Spleen (tissue), 11 donors: ENCODE measurements around the gene FAAH2. TPM values are rescaled to one million over a fixed set of nuclear protein-coding genes. Genes with fewer than 3 reads are reported as not detected.

Experiments
- DNase-seq: peaks from one replicate; pipeline ENCODE4 v3.0.0-alpha.2; 2020
- H3K27ac ChIP-seq, 8 donors: fragments of 200-600 bp; sonication (generic) in 7 of 8; 1 replicate in 4 of 8; 2 replicates in 4 of 8; pipeline versions ENCODE4 v1.5.0 to v1.8.0; 2016 to 2021; ENCODE audit warnings: inconsistent platforms in 4 of 8, mild to moderate bottlenecking in 4 of 8, moderate library complexity in 1 of 8
- H3K27me3 ChIP-seq, 7 donors: fragments of 200-600 bp; sonication (generic) in 6 of 7; replicated peaks in 1 of 7; 1 replicate in 4 of 7; 2 replicates in 3 of 7; pipeline versions ENCODE4 v1.5.0 to v1.8.0; 2016 to 2021; ENCODE audit warnings: inconsistent platforms in 3 of 7, mild to moderate bottlenecking in 1 of 7
- H3K36me3 ChIP-seq, 6 donors: fragments of 200-600 bp; sonication (generic) in 5 of 6; 1 replicate in 4 of 6; 2 replicates in 2 of 6; pipeline versions ENCODE4 v1.5.0 to v1.8.0; 2016 to 2021; ENCODE audit warnings: inconsistent platforms in 2 of 6
- H3K4me1 ChIP-seq, 6 donors: fragments of 200-600 bp; sonication (generic) in 5 of 6; 1 replicate in 3 of 6; 2 replicates in 3 of 6; pipeline versions ENCODE4 v1.5.0 to v1.8.0; 2016 to 2021; ENCODE audit warnings: inconsistent platforms in 3 of 6
- H3K4me3 ChIP-seq, 8 donors: fragments of 200-600 bp; sonication (generic) in 7 of 8; 1 replicate in 4 of 8; 2 replicates in 4 of 8; pipeline versions ENCODE4 v1.5.0 to v1.8.0; 2016 to 2021; ENCODE audit warnings: inconsistent platforms in 4 of 8, mild to moderate bottlenecking in 4 of 8, moderate library complexity in 2 of 8
- H3K9me3 ChIP-seq, 8 donors: fragments of 200-600 bp; sonication (generic) in 7 of 8; 1 replicate in 4 of 8; 2 replicates in 4 of 8; pipeline versions ENCODE4 v1.5.0 to v1.8.0; 2016 to 2021; ENCODE audit warnings: inconsistent platforms in 4 of 8
- POLR2A ChIP-seq, 3 donors: fragments of 450-650 bp; IDR thresholded peaks; one replicate each; pipeline ENCODE4 v1.5.1; 2017; ENCODE audit warnings: antibody characterized with exemption in 3 of 3, mild to moderate bottlenecking in 1 of 3
- POLR2AphosphoS5 ChIP-seq, 3 donors: sonication (generic); formaldehyde crosslinking; IDR thresholded peaks; one replicate each; pipeline ENCODE4 v1.5.1; 2017; ENCODE audit warnings: antibody characterized with exemption in 3 of 3
- WGBS, 5 donors: extraction: QIAGEN DNeasy Blood & Tissue Kit in 3 of 5; methylation state at CpG; one replicate each; pipeline versions ENCODE4 v1.1.5 to v1.1.7; 2013 to 2018; 5-methylcytosine and 5-hydroxymethylcytosine counted together
- intact Hi-C: fragments of 100-400 bp; cut with DNase I; formaldehyde crosslinking; loops from one replicate; pipeline ENCODE4 v1.15.0; 2023; ENCODE audit warnings: low total_unique reads
- polyA plus RNA-seq, 3 donors: library from polyadenylated mRNA; stranded (reverse); fragments of 200-250 nt; gene quantifications; one replicate each; pipeline ENCODE4 v1.2.1, GENCODE V29; 2013
- total RNA-seq, 7 donors: library from RNA; depleted of rRNA in 3 of 7; stranded (reverse); fragments of >200 nt in 3 of 7; fragmentation: NEBNext Ultra II Directional in 4 of 7; extraction: Animal tissue kit (Norgen Biotek cat#: 25700) in 4 of 7; gene quantifications; one replicate each; pipeline versions ENCODE4 v1.1.0 to v1.2.1, GENCODE V29; 2016 to 2021
- TF ChIP-seq, protein P1 (sequence below), 11 experiments: fragments of 200-600 bp in 7 of 11; fragments of 450-650 bp in 4 of 11; sonication (generic) in 4 of 11; IDR thresholded peaks in 8 of 11; conservative IDR thresholded peaks in 3 of 11; 1 replicate in 7 of 11; 2 replicates in 4 of 11; pipeline versions ENCODE4 v1.4.0 to v1.8.0; 2016 to 2021; ENCODE audit warnings: antibody characterized with exemption in 11 of 11, inconsistent platforms in 4 of 11, mild to moderate bottlenecking in 1 of 11
- donor health status: healthy with polysubstance abuse.
- donor health status: DM: no; HTN: no; CAD: no; lungs with moderate emphysema.
- donor health status: DM: no; HTN: no; CAD: no.
- donor health status: Bipolar disorder and iron deficiency.
- donor health status: healthy.
- donor health status: DM: no; HTN: no; CAD: no.
- donor health status: DM: yes; HTN: yes; CAD: no.

The FAAH2 gene
- total and polyA plus RNA-seq, 10 donors, result 1.2 to 5.8 (median 3.1) TPM

DNA sequence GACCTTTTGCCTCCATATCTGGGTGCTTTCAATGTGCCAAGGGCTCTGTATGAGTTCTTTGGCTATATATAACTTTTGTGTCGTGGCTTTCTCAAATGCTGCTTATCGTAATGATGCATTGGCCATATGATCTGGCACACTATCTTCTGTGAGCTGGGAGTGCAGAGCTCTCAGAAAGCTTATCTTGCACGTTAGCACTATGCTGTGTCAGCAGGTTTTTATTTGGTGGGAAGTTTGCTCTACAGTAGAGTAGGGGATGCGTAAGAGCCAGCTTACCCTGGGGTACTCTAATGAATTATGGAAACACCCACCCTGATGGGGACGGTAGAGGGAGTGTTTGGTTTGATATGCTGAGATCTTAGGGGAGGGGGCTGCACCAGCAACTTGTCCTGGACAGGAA is 119.6 kb downstream of the FAAH2 start:
- intact Hi-C loops, result no loop called here
- no peak for TF ChIP-seq POLR2A (IDR thresholded peaks at IDR 0.05)
- TF ChIP-seq, protein P1, sequence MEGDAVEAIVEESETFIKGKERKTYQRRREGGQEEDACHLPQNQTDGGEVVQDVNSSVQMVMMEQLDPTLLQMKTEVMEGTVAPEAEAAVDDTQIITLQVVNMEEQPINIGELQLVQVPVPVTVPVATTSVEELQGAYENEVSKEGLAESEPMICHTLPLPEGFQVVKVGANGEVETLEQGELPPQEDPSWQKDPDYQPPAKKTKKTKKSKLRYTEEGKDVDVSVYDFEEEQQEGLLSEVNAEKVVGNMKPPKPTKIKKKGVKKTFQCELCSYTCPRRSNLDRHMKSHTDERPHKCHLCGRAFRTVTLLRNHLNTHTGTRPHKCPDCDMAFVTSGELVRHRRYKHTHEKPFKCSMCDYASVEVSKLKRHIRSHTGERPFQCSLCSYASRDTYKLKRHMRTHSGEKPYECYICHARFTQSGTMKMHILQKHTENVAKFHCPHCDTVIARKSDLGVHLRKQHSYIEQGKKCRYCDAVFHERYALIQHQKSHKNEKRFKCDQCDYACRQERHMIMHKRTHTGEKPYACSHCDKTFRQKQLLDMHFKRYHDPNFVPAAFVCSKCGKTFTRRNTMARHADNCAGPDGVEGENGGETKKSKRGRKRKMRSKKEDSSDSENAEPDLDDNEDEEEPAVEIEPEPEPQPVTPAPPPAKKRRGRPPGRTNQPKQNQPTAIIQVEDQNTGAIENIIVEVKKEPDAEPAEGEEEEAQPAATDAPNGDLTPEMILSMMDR (IDR thresholded peaks at IDR 0.05 in 8 of 11, conservative IDR thresholded peaks at IDR 0.05 in 3 of 11), result no peak
- no peak for TF ChIP-seq POLR2AphosphoS5 (IDR thresholded peaks at IDR 0.05)
- Histone ChIP-seq H3K4me3 (no peak overlapping the region), H3K27me3 (no peaks in the 10 kb centered on the region), H3K9me3 (peaks cover 4 to 50% (median 40%) of the 10 kb centered on the region in 8 donors), H3K4me1 (no peaks in the 10 kb centered on the region), H3K36me3 (no peaks in the 10 kb centered on the region), H3K27ac (no peak overlapping the region)
- 45 to 88% (median 57%) methylated on average over 3 to 5 of the region's 5 CpGs for WGBS, 5 donors
- no peak for DNase-seq

DNA sequence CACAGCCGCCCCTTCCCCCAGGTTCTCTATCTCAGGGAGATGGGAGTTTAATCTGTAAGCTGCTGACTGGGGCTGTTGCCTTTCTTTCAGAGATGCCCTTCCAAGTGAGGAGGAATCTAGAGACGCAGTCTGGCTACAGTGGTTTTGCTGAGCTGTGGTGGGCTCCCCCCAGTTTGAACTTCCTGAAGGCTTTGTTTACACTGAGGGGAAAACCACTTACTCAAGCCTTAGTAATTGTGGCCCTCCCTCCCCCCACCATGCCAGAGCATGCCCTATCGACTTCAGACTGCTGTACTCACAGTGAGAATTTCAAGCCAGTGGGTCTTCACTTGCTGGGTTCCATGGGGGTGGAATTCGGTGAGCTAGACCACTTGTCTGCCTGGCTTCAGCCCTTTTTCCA is 131.3 kb downstream of the FAAH2 start:
- no peak for TF ChIP-seq POLR2AphosphoS5 (IDR thresholded peaks at IDR 0.05)
- TF ChIP-seq, protein P1 (IDR thresholded peaks at IDR 0.05 in 8 of 11, conservative IDR thresholded peaks at IDR 0.05 in 3 of 11), result no peak
- no peak for TF ChIP-seq POLR2A (IDR thresholded peaks at IDR 0.05)
- WGBS, 5 donors, result 53 to 66% (median 54%) methylated on average over 3 to 4 of the region's 4 CpGs
- Histone ChIP-seq H3K27me3 (peaks cover 0 to 2% (median 0%) of the 10 kb centered on the region in 7 donors), H3K36me3 (no peaks in the 10 kb centered on the region), H3K4me1 (no peaks in the 10 kb centered on the region), H3K4me3 (no peak overlapping the region), H3K27ac (no peak overlapping the region), H3K9me3 (peaks cover 0 to 22% (median 0%) of the 10 kb centered on the region in 8 donors)
- intact Hi-C loops, result no loop called here
- no peak for DNase-seq

DNA sequence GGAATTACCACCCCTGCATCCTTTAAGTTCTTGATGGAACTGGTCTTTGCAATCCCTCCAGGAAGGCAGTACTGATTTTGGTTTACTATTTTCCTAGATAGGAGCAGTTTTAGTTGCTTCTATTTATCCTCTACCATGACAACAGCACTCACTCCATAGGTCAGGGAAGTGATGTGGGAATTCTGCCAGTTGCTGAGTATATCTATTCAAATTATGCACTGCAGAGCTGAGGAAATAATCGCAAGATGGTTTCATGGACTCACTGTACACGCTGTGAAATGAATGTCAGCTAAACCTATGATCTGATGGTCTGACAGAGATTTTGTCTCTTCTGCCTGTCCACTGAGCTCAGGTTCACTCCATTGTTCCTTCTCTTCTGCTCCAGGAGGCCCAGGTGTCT is 135.8 kb downstream of the FAAH2 start:
- intact Hi-C loops, result no loop called here
- Histone ChIP-seq H3K27ac (no peak overlapping the region), H3K4me1 (no peaks in the 10 kb centered on the region), H3K4me3 (no peak overlapping the region), H3K9me3 (no peaks in the 10 kb centered on the region), H3K36me3 (no peaks in the 10 kb centered on the region), H3K27me3 (peaks cover 0 to 10% (median 0%) of the 10 kb centered on the region in 7 donors)
- 72 to 100% (median 89%) methylated on average over 2 of the region's 2 CpGs for WGBS, 5 donors
- TF ChIP-seq, protein P1 (IDR thresholded peaks at IDR 0.05 in 8 of 11, conservative IDR thresholded peaks at IDR 0.05 in 3 of 11), result no peak
- TF ChIP-seq POLR2AphosphoS5 (IDR thresholded peaks at IDR 0.05) (no peak), POLR2A (IDR thresholded peaks at IDR 0.05) (no peak)
- no peak for DNase-seq

DNA sequence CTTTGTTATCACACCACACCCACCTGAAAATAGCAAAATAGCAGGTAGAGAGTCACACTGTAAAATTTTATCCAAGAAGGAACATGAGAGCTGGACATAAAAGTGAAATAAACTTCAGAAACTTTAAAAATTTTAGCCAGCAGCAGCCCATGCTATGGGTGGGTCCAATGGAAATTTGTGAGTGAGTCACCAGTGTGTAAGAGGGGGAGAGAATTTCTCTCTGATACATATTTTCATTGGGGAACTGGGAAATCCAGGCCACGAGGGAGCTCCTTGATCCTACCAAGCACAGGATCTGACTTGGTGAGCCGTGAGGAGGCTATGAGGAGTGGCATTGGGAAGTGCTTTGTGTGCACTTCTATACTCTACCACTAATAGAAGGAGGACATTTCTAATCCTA is 136.3 kb downstream of the FAAH2 start:
- no peaks in the 10 kb centered on the region for H3K36me3 ChIP-seq
- TF ChIP-seq POLR2AphosphoS5 (IDR thresholded peaks at IDR 0.05), result no peak
- TF ChIP-seq, protein P1 (IDR thresholded peaks at IDR 0.05 in 8 of 11, conservative IDR thresholded peaks at IDR 0.05 in 3 of 11), result no peak
- TF ChIP-seq POLR2A (IDR thresholded peaks at IDR 0.05), result no peak
- H3K4me1 ChIP-seq, result no peaks in the 10 kb centered on the region
- intact Hi-C loops, result no loop called here
- WGBS, 5 donors, result 57 to 90% (median 78%) methylated on average over 2 of the region's 2 CpGs
- no peaks in the 10 kb centered on the region for H3K9me3 ChIP-seq
- peaks cover 0 to 10% (median 0%) of the 10 kb centered on the region in 7 donors for H3K27me3 ChIP-seq
- no peak for DNase-seq
- H3K4me3 ChIP-seq, result no peak overlapping the region
- H3K27ac ChIP-seq, result no peak overlapping the region
